ENCODE measurements around the gene C2CD2. TPM values are rescaled to one million over a fixed set of nuclear protein-coding genes. Genes with fewer than 3 reads are reported as not detected.

The C2CD2 gene
- total RNA-seq, 2 experiments from 2014 or later: 7.0 to 8.8 TPM

DNA sequence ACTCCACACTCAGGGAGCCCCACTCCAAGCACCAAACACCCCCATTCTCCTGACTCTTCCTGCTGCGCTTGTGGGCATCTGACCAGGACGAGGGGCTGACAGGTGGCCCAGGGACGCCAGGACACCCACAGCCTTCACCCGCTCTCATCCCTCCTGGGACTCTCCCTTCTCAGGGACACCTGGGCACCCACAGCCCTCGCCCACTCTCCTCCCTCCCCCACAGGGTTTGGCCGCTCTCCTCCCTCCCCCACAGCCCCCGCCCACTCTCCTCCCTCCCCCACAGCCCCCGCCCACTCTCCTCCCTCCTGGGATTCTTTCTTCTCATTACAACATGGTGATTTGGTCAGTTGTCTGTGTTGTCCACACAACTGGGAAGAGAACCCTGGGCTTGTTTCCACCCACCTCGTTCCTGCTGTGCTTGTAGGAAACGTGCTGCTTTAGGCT lies 118.1 kb downstream of the C2CD2 start:
- Mint-ChIP-seq H3K9me3 (peaks cover 3% of the 10 kb centered on the region), H3K4me3 (no peak overlapping the region), H3K27me3 (no peaks in the 10 kb centered on the region), H3K36me3 (ENCODE audit: low read depth) (peaks cover 26% of the 10 kb centered on the region), H3K4me1 (peaks cover 2% of the 10 kb centered on the region), H3K27ac (no peak overlapping the region)
- DNase-seq: no peak
- POLR2A ChIA-PET: no interaction called here
- CTCF ChIA-PET: no interaction called here

Other genes with a start within 250 kb of the C2CD2 start
- gene RIPK4, start 187.0 kb downstream of the C2CD2 start, total RNA-seq: under 1 TPM in 1 of 2 experiments, not detected in 1; 0.07 TPM
- 10 to 100 TPM in 1 of 2 experiments, 1 to 10 TPM in 1; 10.0 to 10.3 TPM for gene PRDM15, start 74.7 kb downstream of the C2CD2 start, total RNA-seq
- 10 to 100 TPM; 22.1 to 22.6 TPM for gene ZBTB21, start 56.3 kb upstream of the C2CD2 start, total RNA-seq
- under 1 TPM; 0.10 to 0.21 TPM for gene UMODL1, start 117.3 kb upstream of the C2CD2 start, total RNA-seq